SK-N-SH (cell line): ENCODE measurements around the gene RICTOR. TPM values are rescaled to one million over a fixed set of nuclear protein-coding genes. Genes with fewer than 3 reads are reported as not detected.

Experiments used
- CTCF ChIA-PET: fragments of 300-600, 350-600 bp; formaldehyde crosslinking; extraction: SDS; loops from one replicate; lab custom pipeline; 2021; lab: Yijun Ruan, JAX
- POLR2A ChIA-PET: fragments of 350-600 bp; sonication (Branson Sonifier 250); formaldehyde crosslinking; extraction: SDS; loops from one replicate; lab custom pipeline; 2020; ENCODE audit warnings: antibody characterized with exemption, inconsistent platforms; lab: Yijun Ruan, JAX
- DNase-seq: peaks from one replicate; pipeline ENCODE4 v3.0.0; 2012
- H2AFZ ChIP-seq: fragments of 200-600 bp; sonication (generic); 2 replicates; pipeline ENCODE4 v1.8.1; 2016; ENCODE audit warnings: antibody characterized with exemption, mild to moderate bottlenecking, low read depth
- H3F3A ChIP-seq: fragments of 200-600 bp; sonication (generic); replicated peaks from 2 replicates; pipeline ENCODE3; 2016; ENCODE audit warnings: antibody characterized with exemption, mild to moderate bottlenecking; ENCODE audit not compliant: insufficient read depth
- H3K27ac ChIP-seq, 2 experiments: fragments of 200-500 bp in 1 of 2; fragments of 200-600 bp in 1 of 2; sonication (Bioruptor generic) in 1 of 2; sonication (generic), shearing (Covaris generic) in 1 of 2; 2 replicates each; pipeline versions ENCODE4 v1.5.1 to v1.6.1; 2014 to 2016; ENCODE audit warnings: low read depth in 2 of 2, inconsistent platforms in 1 of 2, low read length in 1 of 2, mild to moderate bottlenecking in 1 of 2, mixed read lengths in 1 of 2
- H3K27me3 ChIP-seq: fragments of 200-600 bp; sonication (generic), shearing (Covaris generic); 2 replicates; pipeline ENCODE4 v1.6.1; 2016; ENCODE audit warnings: mixed run types; ENCODE audit not compliant: insufficient read depth
- H3K36me3 ChIP-seq, 2 experiments: fragments of 200-500 bp in 1 of 2; fragments of 200-600 bp in 1 of 2; sonication (Bioruptor generic) in 1 of 2; sonication (generic) in 1 of 2; replicated peaks in 1 of 2; 2 replicates each; pipeline versions ENCODE3 to v1.5.1; 2014 to 2016; ENCODE audit warnings: low read length in 1 of 2, mild to moderate bottlenecking in 1 of 2; ENCODE audit not compliant: insufficient read depth in 2 of 2, control insufficient read depth in 1 of 2
- H3K4me1 ChIP-seq, 2 experiments: fragments of 200-500 bp in 1 of 2; fragments of 200-600 bp in 1 of 2; sonication (Bioruptor generic) in 1 of 2; sonication (generic), shearing (Covaris generic) in 1 of 2; 2 replicates each; pipeline versions ENCODE4 v1.5.1 to v1.6.1; 2014 to 2016; ENCODE audit warnings: low read depth in 1 of 2, low read length in 1 of 2, mixed run types in 1 of 2; ENCODE audit not compliant: insufficient read depth in 2 of 2, control insufficient read depth in 1 of 2
- H3K4me2 ChIP-seq: fragments of 200-600 bp; sonication (generic), shearing (Covaris generic); 2 replicates; pipeline ENCODE4 v1.6.1; 2017; ENCODE audit warnings: mixed run types
- H3K4me3 ChIP-seq, 2 experiments: fragments of 200-500 bp in 1 of 2; fragments of 200-600 bp in 1 of 2; sonication (Bioruptor generic) in 1 of 2; sonication (generic), shearing (Covaris generic) in 1 of 2; 2 replicates each; pipeline versions ENCODE4 v1.5.1 to v1.8.1; 2014 to 2016; ENCODE audit warnings: low read depth in 2 of 2, inconsistent platforms in 1 of 2, low read length in 1 of 2, mild to moderate bottlenecking in 1 of 2, mixed read lengths in 1 of 2, moderate library complexity in 1 of 2
- H3K79me2 ChIP-seq: fragments of 200-600 bp; sonication (generic); 2 replicates; pipeline ENCODE4 v1.8.1; 2017; ENCODE audit warnings: mild to moderate bottlenecking; ENCODE audit not compliant: insufficient read depth
- H3K9ac ChIP-seq: fragments of 200-600 bp; sonication (generic); 2 replicates; pipeline ENCODE4 v1.6.1; 2017; ENCODE audit warnings: mixed run types
- H3K9me2 ChIP-seq: fragments of 200-600 bp; sonication (generic); 2 replicates; pipeline ENCODE4 v1.6.1; 2017; ENCODE audit warnings: mixed run types
- H3K9me3 ChIP-seq: fragments of 200-600 bp; sonication (generic); 2 replicates; pipeline ENCODE4 v1.6.1; 2017; ENCODE audit warnings: mixed run types, mild to moderate bottlenecking, moderate library complexity
- H4K20me1 ChIP-seq: fragments of 200-600 bp; sonication (generic); 2 replicates; pipeline ENCODE4 v1.6.1; 2017; ENCODE audit warnings: mild to moderate bottlenecking, mixed run types; ENCODE audit not compliant: insufficient read depth
- CHD2 ChIP-seq: fragments of 150-350 bp; IDR thresholded peaks from 2 replicates; pipeline ENCODE4 v1.6.1; 2018; ENCODE audit warnings: low read length; ENCODE audit not compliant: partially characterized antibody
- EZH2phosphoT487 ChIP-seq: fragments of 200-600 bp; sonication (generic); IDR thresholded peaks from 2 replicates; pipeline ENCODE4 v1.6.1; 2017; ENCODE audit warnings: low read depth, mixed run types, mild to moderate bottlenecking, antibody characterized with exemption, moderate library complexity, borderline replicate concordance
- FOXJ3 ChIP-seq: sonication (generic); formaldehyde crosslinking; IDR thresholded peaks from 2 replicates; pipeline ENCODE4 v1.5.1; 2020; ENCODE audit warnings: mild to moderate bottlenecking, missing genetic modification reagents
- FOXM1 ChIP-seq: IDR thresholded peaks from 2 replicates; pipeline ENCODE4 v1.4.0; 2012; ENCODE audit warnings: low read depth, mild to moderate bottlenecking
- GABPA ChIP-seq: IDR thresholded peaks from 2 replicates; pipeline ENCODE4 v1.4.0; 2012; ENCODE audit warnings: low read depth, mild to moderate bottlenecking
- MEF2A ChIP-seq: IDR thresholded peaks from 2 replicates; pipeline ENCODE4 v1.4.0; 2012; ENCODE audit warnings: low read depth, borderline replicate concordance
- NRF1 ChIP-seq: IDR thresholded peaks from 2 replicates; pipeline ENCODE4 v1.6.1; 2012; ENCODE audit warnings: low read depth, mild to moderate bottlenecking, low read length
- RCOR1 ChIP-seq: fragments of 150-350 bp; IDR thresholded peaks from 2 replicates; pipeline ENCODE4 v1.6.1; 2017; ENCODE audit warnings: antibody characterized with exemption, low read length
- SIN3A ChIP-seq: IDR thresholded peaks from 2 replicates; pipeline ENCODE4 v1.6.1; 2012; ENCODE audit warnings: low read depth, mild to moderate bottlenecking, low read length, moderate library complexity, borderline replicate concordance
- TEAD4 ChIP-seq: IDR thresholded peaks from 2 replicates; pipeline ENCODE4 v1.4.0; 2012; ENCODE audit warnings: mild to moderate bottlenecking, borderline replicate concordance; ENCODE audit not compliant: insufficient read depth
- WGBS: methylation state at CpG from one replicate; pipeline ENCODE4 v1.1.6; 2017; ENCODE audit warnings: low lambda C conversion rate; 5-methylcytosine and 5-hydroxymethylcytosine counted together
- polyA plus RNA-seq, 3 experiments: library from polyadenylated mRNA; depleted of rRNA; stranded (reverse); fragments of >200 nt; gene quantifications; 2 replicates each; pipeline ENCODE4 v1.2.3, GENCODE V29; 2012
- TF ChIP-seq, protein P1 (sequence below): IDR thresholded peaks from 2 replicates; pipeline ENCODE4; 2012
- TF ChIP-seq, protein P2 (sequence below): IDR thresholded peaks from 2 replicates; pipeline ENCODE4 v1.6.1; 2012; ENCODE audit warnings: mild to moderate bottlenecking, low read depth, low read length, moderate library complexity

The RICTOR gene
- polyA plus RNA-seq, 1 of the 3 experiments (the other 2 are of a cell fraction), result 1.6 TPM

DNA sequence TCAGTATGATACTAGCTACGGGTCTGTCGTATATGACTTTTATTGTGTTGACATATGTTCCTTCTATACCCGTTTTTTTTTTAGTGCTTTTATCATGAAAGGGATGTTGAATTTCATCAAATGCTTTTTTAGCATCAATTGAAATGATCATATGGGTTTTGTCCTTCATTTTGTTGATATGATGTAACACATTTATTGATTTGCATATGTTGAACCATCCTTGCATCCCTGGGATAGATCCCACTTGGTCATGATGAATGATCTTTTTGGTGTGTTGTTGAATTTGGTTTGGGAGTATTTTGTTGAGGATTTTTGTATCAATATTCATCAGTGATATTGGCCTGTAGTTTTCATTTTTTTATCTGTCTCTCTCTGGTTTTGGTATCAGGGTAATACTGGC lies 177.4 kb downstream of the RICTOR start:
- 46% methylated on average over 3 of the region's 3 CpGs for WGBS
- no peak overlapping the region for H2AFZ ChIP-seq
- peaks cover 3% of the 10 kb centered on the region for H3F3A ChIP-seq
- DNase-seq, result no peak
- TF ChIP-seq MEF2A (no peak), GABPA (no peak), NRF1 (no peak)
- peaks cover 16% of the 10 kb centered on the region for H3K9me3 ChIP-seq
- no peak overlapping the region for H3K9ac ChIP-seq
- H3K4me3 ChIP-seq, result no peak overlapping the region
- H3K27me3 ChIP-seq, result no peaks in the 10 kb centered on the region
- ChIA-PET CTCF (no interaction called here), POLR2A (no interaction called here)
- no peaks in the 10 kb centered on the region for H3K9me2 ChIP-seq
- H3K79me2 ChIP-seq, result 0 out of 2 replicates have a peak, but pooled peaks cover 7% of the 10 kb centered on the region
- no peak overlapping the region for H3K27ac ChIP-seq
- H3K4me2 ChIP-seq, result no peak overlapping the region
- no peaks in the 10 kb centered on the region for H3K4me1 ChIP-seq
- H3K36me3 ChIP-seq, result peaks cover 15 to 40% of the 10 kb centered on the region in 2 experiments
- H4K20me1 ChIP-seq, result no peaks in the 10 kb centered on the region

DNA sequence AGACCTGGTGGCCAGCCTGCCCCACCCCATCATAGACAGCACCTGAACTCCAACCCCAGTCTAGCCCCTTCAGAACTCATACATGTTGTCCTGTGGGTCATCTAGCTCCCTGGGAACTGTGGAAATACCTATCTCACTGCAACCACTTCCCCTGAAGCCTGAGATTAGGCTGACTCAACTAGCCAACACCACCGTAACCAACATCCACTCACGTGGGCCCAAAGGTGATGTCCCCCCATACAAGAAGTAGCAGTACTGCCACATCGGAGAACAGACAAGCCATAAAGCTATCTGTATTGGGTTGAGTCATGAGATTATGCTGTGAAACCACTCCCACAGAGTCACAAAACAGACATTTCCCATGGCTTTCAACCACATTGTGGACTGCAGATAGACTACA lies 181.8 kb downstream of the RICTOR start:
- Histone ChIP-seq H3K4me1 (no peaks in the 10 kb centered on the region), H2AFZ (no peak overlapping the region), H3K79me2 (0 out of 2 replicates have a peak, but pooled peaks cover 7% of the 10 kb centered on the region), H3K27ac (no peak overlapping the region), H3K36me3 (peaks cover 20 to 49% of the 10 kb centered on the region in 2 experiments), H3K9me3 (peaks cover 16% of the 10 kb centered on the region), H3K9me2 (peaks cover 4% of the 10 kb centered on the region; the same call in 1 of the 2 replicates), H3K4me2 (no peak overlapping the region), H3K27me3 (no peaks in the 10 kb centered on the region), H3K9ac (no peak overlapping the region), H3F3A (peaks cover 3% of the 10 kb centered on the region), H3K4me3 (no peak overlapping the region), H4K20me1 (no peaks in the 10 kb centered on the region)
- 68% methylated on average over 3 of the region's 3 CpGs for WGBS
- no peak for DNase-seq
- TF ChIP-seq RCOR1 (no peak), EZH2phosphoT487 (no peak), FOXJ3 (CRISPR knock-in tag) (no peak), CHD2 (no peak), SIN3A (no peak), TEAD4 (no peak), FOXM1 (no peak)
- TF ChIP-seq, protein P1, sequence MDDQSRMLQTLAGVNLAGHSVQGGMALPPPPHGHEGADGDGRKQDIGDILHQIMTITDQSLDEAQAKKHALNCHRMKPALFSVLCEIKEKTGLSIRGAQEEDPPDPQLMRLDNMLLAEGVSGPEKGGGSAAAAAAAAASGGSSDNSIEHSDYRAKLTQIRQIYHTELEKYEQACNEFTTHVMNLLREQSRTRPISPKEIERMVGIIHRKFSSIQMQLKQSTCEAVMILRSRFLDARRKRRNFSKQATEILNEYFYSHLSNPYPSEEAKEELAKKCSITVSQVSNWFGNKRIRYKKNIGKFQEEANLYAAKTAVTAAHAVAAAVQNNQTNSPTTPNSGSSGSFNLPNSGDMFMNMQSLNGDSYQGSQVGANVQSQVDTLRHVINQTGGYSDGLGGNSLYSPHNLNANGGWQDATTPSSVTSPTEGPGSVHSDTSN, result no peak
- TF ChIP-seq, protein P2, sequence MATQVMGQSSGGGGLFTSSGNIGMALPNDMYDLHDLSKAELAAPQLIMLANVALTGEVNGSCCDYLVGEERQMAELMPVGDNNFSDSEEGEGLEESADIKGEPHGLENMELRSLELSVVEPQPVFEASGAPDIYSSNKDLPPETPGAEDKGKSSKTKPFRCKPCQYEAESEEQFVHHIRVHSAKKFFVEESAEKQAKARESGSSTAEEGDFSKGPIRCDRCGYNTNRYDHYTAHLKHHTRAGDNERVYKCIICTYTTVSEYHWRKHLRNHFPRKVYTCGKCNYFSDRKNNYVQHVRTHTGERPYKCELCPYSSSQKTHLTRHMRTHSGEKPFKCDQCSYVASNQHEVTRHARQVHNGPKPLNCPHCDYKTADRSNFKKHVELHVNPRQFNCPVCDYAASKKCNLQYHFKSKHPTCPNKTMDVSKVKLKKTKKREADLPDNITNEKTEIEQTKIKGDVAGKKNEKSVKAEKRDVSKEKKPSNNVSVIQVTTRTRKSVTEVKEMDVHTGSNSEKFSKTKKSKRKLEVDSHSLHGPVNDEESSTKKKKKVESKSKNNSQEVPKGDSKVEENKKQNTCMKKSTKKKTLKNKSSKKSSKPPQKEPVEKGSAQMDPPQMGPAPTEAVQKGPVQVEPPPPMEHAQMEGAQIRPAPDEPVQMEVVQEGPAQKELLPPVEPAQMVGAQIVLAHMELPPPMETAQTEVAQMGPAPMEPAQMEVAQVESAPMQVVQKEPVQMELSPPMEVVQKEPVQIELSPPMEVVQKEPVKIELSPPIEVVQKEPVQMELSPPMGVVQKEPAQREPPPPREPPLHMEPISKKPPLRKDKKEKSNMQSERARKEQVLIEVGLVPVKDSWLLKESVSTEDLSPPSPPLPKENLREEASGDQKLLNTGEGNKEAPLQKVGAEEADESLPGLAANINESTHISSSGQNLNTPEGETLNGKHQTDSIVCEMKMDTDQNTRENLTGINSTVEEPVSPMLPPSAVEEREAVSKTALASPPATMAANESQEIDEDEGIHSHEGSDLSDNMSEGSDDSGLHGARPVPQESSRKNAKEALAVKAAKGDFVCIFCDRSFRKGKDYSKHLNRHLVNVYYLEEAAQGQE, result no peak
- ChIA-PET CTCF (interaction anchor here (1.4 to 2.0 kb wide), 2 partner anchors 30 to 451 kb away, joined by 3 to 10 read pairs; no protein-coding TSS in a partner anchor), POLR2A (no interaction called here)
